ENCODE measurements around the gene RHOBTB1. TPM values are rescaled to one million over a fixed set of nuclear protein-coding genes. Genes with fewer than 3 reads are reported as not detected.

RHOBTB1 gene
- total RNA-seq, 1 donor = 32.9 TPM

- Histone ChIP-seq H3K36me3 (ENCODE audit: insufficient read depth, low read length) (no peaks in the 10 kb centered on the region), H4K20me1 (ENCODE audit: insufficient read depth, low read length) (no peaks in the 10 kb centered on the region), H3K27me3 (ENCODE audit: insufficient read depth, low read length) (no peaks in the 10 kb centered on the region), H3K9me3 (ENCODE audit: low read depth, low read length) (no peaks in the 10 kb centered on the region), H2AFZ (ENCODE audit: low read length) (no peak overlapping the region), H3K4me3 (ENCODE audit: insufficient read depth, low read length) (no peak overlapping the region), H3K4me2 (ENCODE audit: insufficient read depth, low read length) (no peak overlapping the region), H3K27ac (ENCODE audit: low read depth, low read length) (no peak overlapping the region), H3K4me1 (ENCODE audit: insufficient read depth, low read length) (peaks cover 15% of the 10 kb centered on the region), H3K79me2 (ENCODE audit: insufficient read depth, low read length) (no peaks in the 10 kb centered on the region)
- TF ChIP-seq CTCF (IDR thresholded peaks at IDR 0.05; ENCODE audit: extremely low read depth, low read depth, low read length) = no peak
- DNase-seq (ENCODE audit: insufficient read length, low spot score, missing footprints) = no peak
These were observed 50.8 kb downstream of the RHOBTB1 start for GRCh38 chr10:60893231-60893630.

GRCh38 chr10:60892571-60892970, 51.4 kb downstream of the RHOBTB1 start:
- no peak for DNase-seq (ENCODE audit: insufficient read length, low spot score, missing footprints)
- H4K20me1 ChIP-seq (ENCODE audit: insufficient read depth, low read length) = no peaks in the 10 kb centered on the region
- no peaks in the 10 kb centered on the region for H3K79me2 ChIP-seq (ENCODE audit: insufficient read depth, low read length)
- H3K4me2 ChIP-seq (ENCODE audit: insufficient read depth, low read length) = no peak overlapping the region
- H3K4me1 ChIP-seq (ENCODE audit: insufficient read depth, low read length) = peaks cover 15% of the 10 kb centered on the region
- H3K36me3 ChIP-seq (ENCODE audit: insufficient read depth, low read length) = peaks cover 6% of the 10 kb centered on the region
- no peaks in the 10 kb centered on the region for H3K9me3 ChIP-seq (ENCODE audit: low read depth, low read length)
- no peak overlapping the region for H3K27ac ChIP-seq (ENCODE audit: low read depth, low read length)
- H2AFZ ChIP-seq (ENCODE audit: low read length) = no peak overlapping the region
- no peak for TF ChIP-seq CTCF (IDR thresholded peaks at IDR 0.05; ENCODE audit: extremely low read depth, low read depth, low read length)
- no peak overlapping the region for H3K4me3 ChIP-seq (ENCODE audit: insufficient read depth, low read length)
- H3K27me3 ChIP-seq (ENCODE audit: insufficient read depth, low read length) = no peaks in the 10 kb centered on the region

- H3K27me3 ChIP-seq (ENCODE audit: insufficient read depth, low read length) = no peaks in the 10 kb centered on the region
- no peaks in the 10 kb centered on the region for H4K20me1 ChIP-seq (ENCODE audit: insufficient read depth, low read length)
- peaks cover 9% of the 10 kb centered on the region for H3K36me3 ChIP-seq (ENCODE audit: insufficient read depth, low read length)
- TF ChIP-seq CTCF (IDR thresholded peaks at IDR 0.05; ENCODE audit: extremely low read depth, low read depth, low read length) = no peak
- H2AFZ ChIP-seq (ENCODE audit: low read length) = no peak overlapping the region
- no peak overlapping the region for H3K27ac ChIP-seq (ENCODE audit: low read depth, low read length)
- no peaks in the 10 kb centered on the region for H3K79me2 ChIP-seq (ENCODE audit: insufficient read depth, low read length)
- H3K4me1 ChIP-seq (ENCODE audit: insufficient read depth, low read length) = no peaks in the 10 kb centered on the region
- DNase-seq (ENCODE audit: insufficient read length, low spot score, missing footprints) = no peak
- H3K4me2 ChIP-seq (ENCODE audit: insufficient read depth, low read length) = no peak overlapping the region
- no peaks in the 10 kb centered on the region for H3K9me3 ChIP-seq (ENCODE audit: low read depth, low read length)
- H3K4me3 ChIP-seq (ENCODE audit: insufficient read depth, low read length) = no peak overlapping the region
These were observed 53.2 kb downstream of the RHOBTB1 start for GRCh38 chr10:60890811-60891210.

- Histone ChIP-seq H4K20me1 (ENCODE audit: insufficient read depth, low read length) (no peaks in the 10 kb centered on the region), H3K4me1 (ENCODE audit: insufficient read depth, low read length) (no peaks in the 10 kb centered on the region), H3K27ac (ENCODE audit: low read depth, low read length) (no peak overlapping the region), H3K27me3 (ENCODE audit: insufficient read depth, low read length) (no peaks in the 10 kb centered on the region), H2AFZ (ENCODE audit: low read length) (no peak overlapping the region), H3K4me3 (ENCODE audit: insufficient read depth, low read length) (no peak overlapping the region), H3K36me3 (ENCODE audit: insufficient read depth, low read length) (peaks cover 17% of the 10 kb centered on the region), H3K4me2 (ENCODE audit: insufficient read depth, low read length) (no peak overlapping the region), H3K9me3 (ENCODE audit: low read depth, low read length) (no peaks in the 10 kb centered on the region), H3K79me2 (ENCODE audit: insufficient read depth, low read length) (no peaks in the 10 kb centered on the region)
- TF ChIP-seq CTCF (IDR thresholded peaks at IDR 0.05; ENCODE audit: extremely low read depth, low read depth, low read length) = peak; percentile 55
- no peak for DNase-seq (ENCODE audit: insufficient read length, low spot score, missing footprints)
These were observed 60.8 kb downstream of the RHOBTB1 start for GRCh38 chr10:60883187-60883586.
